ENCODE measurements around the gene APBA2. TPM values are rescaled to one million over a fixed set of nuclear protein-coding genes. Genes with fewer than 3 reads are reported as not detected.

APBA2 gene
- total RNA-seq, 1 donor from 2014 or later: 30.0 TPM

DNA sequence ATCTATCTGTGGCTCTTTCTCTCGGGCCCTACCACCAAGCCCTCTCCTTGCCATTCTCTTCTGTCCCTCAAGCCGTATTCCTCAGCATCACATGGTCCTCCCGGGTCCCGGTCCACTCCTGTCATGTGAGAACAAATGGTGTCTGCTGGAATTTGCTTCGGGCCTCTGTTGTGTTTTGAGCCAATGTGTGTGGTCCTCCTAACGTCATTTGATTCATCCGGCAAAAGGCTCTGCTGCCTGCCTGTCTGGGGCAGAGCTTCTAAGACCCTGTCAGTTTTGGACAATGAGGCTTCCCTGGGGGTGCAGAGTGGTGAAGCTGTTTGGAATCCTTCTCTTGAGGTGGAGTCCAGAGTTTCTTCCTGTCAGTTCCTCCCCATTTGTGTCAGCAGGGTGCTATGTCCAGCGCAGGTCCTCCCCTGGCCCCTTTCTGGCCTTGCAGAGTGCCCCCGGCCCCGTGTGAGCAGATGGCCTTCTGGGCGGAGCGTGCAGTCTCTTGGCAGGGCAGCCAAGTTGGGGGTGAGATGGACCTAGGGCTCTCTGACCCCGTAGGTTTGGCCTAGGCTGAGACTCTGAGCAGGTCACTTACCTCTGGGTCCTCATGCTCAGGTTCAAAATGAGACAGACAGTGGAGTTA is 93.6 kb downstream of the APBA2 start:
- H3K4me3 ChIP-seq (ENCODE audit: low read depth, low read length): no peak overlapping the region
- TF ChIP-seq CTCF (conservative IDR thresholded peaks at IDR 0.05; ENCODE audit: low read depth, low read length): no peak
- no peak for DNase-seq (ENCODE audit: low read depth)

DNA sequence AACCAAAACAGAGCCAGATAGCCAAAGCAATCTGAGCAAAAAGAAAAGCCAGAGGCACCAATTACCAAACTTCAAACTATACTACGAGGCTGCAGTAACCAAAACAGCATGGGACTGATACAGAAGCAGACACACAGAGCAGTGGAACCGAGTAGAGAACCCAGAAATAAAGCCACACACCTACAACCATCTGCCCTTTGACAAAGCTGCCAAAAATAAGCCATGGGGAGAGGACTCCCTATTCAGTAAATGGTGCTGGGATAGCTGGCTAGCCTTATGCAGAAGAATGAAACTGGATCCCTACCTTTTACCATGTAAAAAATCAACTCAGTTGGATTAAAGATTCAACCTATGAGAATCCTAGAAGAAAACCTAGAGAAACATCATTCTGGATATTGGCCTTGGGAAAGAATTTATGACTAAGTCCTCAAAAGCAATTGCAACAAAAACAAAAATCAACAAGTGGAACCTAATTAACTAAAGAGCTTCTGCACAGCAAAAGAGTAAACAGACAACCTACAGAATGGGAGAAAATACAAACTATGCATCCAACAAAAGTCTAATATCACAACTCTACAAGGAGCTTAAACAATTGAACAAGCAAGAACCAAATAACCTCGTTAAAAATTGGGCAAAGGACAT is 95.1 kb downstream of the APBA2 start:
- no peak for TF ChIP-seq CTCF (conservative IDR thresholded peaks at IDR 0.05; ENCODE audit: low read depth, low read length)
- no peak for DNase-seq (ENCODE audit: low read depth)

DNA sequence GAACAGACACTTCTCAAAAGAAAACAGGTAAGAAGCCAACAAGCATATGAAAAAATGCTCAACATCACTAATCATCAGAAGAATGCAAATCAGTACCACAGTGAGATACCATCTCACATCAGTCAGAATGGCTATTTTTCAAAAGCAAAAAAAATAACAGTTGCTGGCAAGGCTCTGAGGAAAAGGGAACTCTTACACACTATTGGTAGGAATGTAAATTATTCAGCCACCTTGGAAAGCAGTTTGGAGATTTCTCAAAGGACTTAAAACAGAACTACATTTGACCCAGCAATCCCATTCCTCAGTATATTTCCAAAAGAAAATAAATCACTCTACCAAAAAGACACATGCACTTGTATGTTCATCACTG is 95.6 kb downstream of the APBA2 start:
- no peak for TF ChIP-seq CTCF (conservative IDR thresholded peaks at IDR 0.05; ENCODE audit: low read depth, low read length)
- no peak overlapping the region for H3K4me3 ChIP-seq (ENCODE audit: low read depth, low read length)
- DNase-seq (ENCODE audit: low read depth): no peak

More for the DNA sequence above, 95.1 kb downstream of the APBA2 start:
- H3K4me3 ChIP-seq (ENCODE audit: low read depth, low read length): no peak overlapping the region

- no peak overlapping the region for H3K4me3 ChIP-seq (ENCODE audit: low read depth, low read length)
- DNase-seq (ENCODE audit: low read depth): no peak
- no peak for TF ChIP-seq CTCF (conservative IDR thresholded peaks at IDR 0.05; ENCODE audit: low read depth, low read length)
These were observed 96.1 kb downstream of the APBA2 start for GRCh38 chr15:28981921-28982320.

DNA sequence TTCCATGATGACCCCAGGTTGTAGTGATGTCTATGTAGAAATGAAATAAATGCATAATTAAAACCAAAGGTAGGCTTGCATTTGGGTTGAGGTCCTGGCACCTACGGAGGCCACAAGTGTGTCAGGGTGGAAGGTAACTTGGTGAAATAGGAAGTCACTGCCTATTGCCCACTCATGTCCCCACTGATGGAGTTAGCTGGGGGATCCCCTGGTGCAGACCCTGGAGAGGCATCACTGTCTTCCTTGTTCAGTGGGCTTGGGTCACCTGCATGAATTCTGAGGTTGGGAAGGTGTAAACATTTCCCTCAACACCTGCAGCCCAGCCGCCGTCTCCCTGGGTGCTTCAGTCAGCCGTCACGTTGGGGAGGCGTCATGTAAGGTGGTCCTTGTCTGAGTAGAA is 97.1 kb downstream of the APBA2 start:
- DNase-seq (ENCODE audit: low read depth): no peak
- no peak overlapping the region for H3K4me3 ChIP-seq (ENCODE audit: low read depth, low read length)
- no peak for TF ChIP-seq CTCF (conservative IDR thresholded peaks at IDR 0.05; ENCODE audit: low read depth, low read length)

GRCh38 chr15:28983432-28984311 is 97.9 kb downstream of the APBA2 start:
- no peak for DNase-seq (ENCODE audit: low read depth)
- no peak for TF ChIP-seq CTCF (conservative IDR thresholded peaks at IDR 0.05; ENCODE audit: low read depth, low read length)
- no peak overlapping the region for H3K4me3 ChIP-seq (ENCODE audit: low read depth, low read length)
